Loucy (cell line): ENCODE data around the gene CTNS.

Experiments used
- CTCF ChIP-seq: fragments of 200-600 bp; sonication (generic); conservative IDR thresholded peaks from 2 replicates; pipeline ENCODE4 v1.5.1; 2014; ENCODE audit warnings: mild to moderate bottlenecking, antibody characterized with exemption, low read length
- EZH2phosphoT487 ChIP-seq: fragments of 200-600 bp; IDR thresholded peaks from 2 replicates; pipeline ENCODE4 v1.6.1; 2018; ENCODE audit warnings: antibody characterized with exemption, mild to moderate bottlenecking, moderate library complexity, borderline replicate concordance

DNA sequence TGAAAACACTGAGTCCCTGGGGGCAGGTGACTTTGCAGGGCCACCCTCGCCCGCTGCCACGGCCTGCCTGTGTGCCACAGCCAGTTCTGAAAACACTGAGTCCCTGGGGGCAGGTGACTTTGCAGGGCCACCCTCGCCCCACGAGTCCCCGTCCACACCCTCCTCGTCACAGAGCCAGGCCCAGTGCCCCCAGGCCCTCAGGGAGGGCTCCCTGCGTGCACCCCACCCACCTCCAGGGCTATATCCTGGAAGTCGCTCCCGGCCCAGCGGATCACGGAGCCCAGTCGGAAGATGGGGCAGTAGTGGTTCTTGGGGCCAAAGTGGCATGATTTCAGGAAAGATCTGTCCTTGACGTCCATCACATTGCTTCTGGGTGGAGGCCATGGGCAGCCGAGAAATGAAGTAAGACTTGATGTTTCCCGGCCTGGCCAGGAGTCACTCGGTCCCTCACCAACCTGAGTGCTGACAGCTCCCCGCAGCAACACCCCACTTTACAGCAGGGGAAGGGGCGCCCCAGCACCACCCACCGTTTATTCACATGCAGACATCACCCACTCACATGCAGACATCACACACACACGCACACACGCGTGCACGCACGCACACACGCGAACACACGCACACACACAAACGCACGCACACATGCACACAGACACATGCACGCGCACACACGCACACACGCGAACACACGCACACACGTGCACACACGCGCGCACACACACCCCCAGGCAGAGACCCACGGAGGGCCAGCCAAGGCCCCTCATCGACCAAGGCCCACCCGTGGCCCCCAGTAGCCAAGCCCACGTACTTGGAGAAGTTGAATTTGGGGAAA lies 52.9 kb downstream of the CTNS start:
- TF ChIP-seq CTCF (no peak), EZH2phosphoT487 (no peak)
